GM18858 (cell line): ENCODE data around the gene NMNAT2.
"Not testable (repeated sequence)": the region's sequence is repeated elsewhere in the genome, so short reads cannot be mapped to it uniquely, and the experiment has no call there.

Experiments used
- ATAC-seq: cut with Tn5 transposase; IDR thresholded peaks from one replicate; pipeline ENCODE4 v1.9.1; 2021; ENCODE audit not compliant: unreplicated experiment

NMNAT2 gene

DNA sequence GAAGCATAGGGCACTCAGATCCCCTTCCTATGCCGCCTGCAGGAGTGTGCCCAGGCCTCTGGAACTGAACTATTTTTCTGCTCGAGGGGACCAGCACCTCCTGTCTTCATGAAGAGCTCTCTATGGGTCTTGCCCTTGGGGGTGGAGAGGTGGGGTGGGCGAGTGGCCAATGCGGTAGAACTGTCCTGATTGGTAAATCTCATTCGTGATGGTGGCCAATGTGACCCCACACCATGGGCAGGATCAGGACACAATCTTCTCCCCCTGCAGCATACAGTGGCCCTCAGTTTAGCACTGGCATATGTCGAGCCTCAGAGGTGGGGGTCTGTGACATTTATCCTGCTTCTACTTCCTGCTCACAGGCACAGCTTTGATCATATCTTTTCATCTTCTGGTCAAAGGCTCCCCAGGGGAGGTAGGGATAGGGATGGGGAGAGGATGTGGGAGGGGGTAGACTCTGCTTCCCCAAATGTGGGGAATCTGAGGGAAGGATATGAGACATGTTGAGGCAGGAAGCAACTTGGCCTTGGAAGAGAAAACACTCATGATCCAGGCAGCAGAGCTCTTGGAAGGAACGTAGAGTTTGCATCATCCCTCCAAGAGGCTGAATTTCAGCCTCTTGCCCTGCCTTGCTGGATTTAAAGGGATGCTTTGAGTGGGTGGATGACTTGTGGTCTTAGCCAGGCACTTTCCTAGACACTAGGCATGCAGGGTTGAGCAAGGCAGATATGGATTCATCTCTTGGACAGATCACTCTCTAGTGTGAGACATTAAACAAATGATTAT, 150.3 kb downstream of the NMNAT2 start:
- ATAC-seq = no peak

DNA sequence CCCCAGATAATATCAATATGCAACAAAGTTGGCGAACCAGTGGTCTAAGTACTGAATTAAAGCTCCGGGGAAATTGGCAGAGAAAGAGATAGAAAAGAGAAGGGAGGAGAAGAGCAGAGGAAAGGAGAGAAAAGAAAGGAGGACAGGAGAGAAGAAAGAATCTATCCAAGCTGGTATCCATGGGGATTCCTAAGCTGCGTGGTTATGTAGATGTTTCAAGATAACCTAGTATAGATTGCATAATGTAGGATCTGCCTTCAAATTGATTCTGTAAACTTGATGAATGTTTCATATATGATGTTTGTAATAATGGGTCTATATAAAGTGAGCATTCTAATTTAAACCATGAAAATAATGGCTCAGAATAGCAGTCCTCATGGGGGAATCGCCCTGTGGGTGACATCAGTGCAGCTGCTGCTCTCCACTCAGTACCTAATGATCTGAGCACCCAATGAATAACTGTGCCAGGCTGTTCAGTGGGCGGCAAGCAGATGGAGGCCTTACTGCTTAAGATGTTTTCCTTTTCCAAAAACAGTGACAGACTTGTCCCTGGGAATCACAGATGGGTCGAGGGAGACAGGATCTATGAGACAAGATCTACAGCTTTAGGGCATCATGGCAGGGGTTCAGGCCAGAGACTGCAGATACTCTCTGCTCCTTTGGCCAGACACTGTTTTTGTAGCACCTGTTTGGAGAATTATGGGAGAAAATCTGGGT, 154.1 kb downstream of the NMNAT2 start:
- ATAC-seq = no peak

DNA sequence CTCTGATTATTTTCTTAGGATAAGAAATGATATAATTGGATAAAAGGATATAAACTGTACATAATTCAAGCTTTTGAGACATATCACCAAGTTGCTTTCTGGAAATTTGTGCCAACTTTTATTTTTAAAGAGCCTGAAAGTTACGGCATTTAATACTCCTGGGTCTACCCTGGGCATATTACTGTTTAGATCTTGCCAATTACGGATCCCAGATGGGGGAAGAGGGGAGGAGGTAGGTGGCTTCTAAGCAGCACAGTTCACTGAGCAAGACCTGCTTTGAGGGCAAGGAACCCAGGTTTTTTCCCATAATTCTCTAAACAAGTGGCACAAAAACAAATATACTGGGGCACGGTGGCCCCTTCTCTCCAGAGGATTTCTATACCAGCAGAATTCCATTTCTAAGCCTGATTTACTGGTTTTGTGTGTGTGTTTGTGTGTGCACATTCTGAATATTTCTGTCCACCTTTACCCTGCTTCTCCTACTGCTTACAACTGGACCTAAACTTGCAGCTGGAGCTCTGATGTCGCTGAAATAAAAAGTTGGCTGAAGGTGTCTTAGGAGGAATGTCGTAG, 155.5 kb downstream of the NMNAT2 start:
- ATAC-seq = no peak

DNA sequence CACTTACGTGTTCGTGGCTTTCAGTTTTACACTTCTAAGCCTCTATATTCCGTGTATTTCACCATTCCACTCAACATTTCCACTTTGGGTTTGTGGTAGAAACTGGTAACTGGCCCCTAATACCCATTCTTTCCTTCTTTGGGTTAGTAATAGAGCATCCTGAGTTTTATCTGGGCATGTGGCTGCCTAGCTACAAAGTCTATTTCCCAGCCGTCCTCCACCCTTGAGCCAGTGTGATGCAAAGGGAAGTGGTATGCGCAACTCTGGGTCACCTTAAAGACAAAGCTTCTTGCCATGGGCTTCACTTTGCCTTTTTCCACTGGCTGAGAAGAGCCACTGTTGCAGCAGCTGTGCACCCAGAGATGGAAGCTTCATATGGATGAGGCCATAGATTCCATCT, 158.3 kb downstream of the NMNAT2 start:
- ATAC-seq = no peak

DNA sequence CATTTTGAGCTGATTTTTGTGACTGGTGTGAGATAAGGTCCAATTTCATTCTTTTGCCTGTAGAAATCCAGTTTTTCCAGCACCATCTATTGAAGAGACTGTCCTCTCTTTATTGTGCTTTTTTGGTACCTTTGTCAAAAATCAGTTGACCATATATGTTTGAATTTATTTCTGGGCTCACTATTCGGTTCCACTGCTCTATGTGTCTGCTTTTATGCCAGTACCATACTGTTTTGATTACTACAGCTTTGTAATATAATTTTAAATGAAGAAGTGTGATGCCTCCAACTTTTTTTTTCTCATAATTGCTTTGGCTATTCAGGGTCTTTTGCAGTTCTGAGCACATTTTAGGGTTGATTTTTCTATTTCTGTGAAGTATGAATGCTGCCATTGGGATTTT, 163.1 kb downstream of the NMNAT2 start:
- no peak for ATAC-seq

DNA sequence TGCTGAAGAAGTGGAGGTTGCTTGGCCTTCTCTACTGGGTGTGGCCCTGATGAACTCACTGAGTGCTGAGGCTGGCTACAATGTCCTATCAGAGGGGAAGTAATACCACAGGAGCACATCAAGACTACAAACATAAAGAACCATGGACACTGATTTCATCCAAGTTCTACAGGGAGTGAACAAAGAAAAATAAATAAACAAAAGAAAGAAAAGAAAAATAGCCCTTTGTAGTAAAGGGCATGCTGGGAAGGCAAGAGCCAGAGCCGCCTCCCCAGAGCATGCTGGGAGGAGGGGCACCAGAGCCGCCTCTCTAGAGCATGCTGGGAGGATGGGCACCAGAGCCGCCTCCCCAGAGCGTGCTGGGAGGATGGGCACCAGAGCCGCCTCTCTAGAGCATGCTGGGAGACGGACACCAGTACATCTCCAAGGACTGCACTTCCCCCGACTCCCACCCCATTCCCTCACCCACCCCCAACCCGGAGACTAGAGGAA, 166.2 kb downstream of the NMNAT2 start:
- no peak for ATAC-seq

DNA sequence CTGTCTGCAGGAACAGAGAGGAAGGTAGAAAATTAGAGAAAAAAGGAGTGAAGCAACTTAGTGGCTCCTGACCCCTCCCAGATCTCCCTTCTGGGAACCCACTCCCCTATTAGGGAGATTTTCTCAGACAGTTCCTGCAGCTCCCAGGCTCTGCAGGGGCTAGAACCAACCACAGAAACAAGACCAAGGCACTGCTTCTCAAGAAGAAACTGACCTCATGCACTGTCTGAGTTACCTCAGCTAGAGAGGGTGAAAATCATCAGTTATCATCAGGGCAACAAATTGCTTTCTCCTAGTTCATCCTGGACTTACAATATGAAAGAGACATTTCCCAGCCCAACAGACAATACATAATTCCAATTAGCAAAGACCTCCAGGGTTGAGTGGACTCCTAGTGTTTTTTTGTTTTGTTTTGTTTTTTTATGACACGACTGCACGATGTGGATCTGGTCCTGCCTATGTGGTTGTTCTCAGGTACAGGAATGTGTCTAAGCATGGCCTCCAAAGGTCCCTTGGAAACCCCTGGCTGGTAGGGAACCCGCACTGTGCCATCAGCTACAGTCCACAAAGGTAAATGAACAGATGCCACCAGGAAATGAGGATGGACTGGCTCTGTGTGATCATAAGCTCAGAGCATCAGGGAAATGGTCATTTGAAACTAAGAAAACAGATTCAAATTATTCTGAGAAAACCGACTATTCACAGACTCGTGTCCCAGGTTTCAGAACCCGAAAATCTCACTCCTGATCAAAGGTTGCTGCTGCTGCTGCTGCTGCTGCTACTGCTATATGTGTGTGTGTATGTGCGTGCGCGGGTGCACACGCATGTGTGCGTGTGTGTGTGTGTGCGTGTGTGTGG, 166.8 kb downstream of the NMNAT2 start:
- no peak for ATAC-seq

DNA sequence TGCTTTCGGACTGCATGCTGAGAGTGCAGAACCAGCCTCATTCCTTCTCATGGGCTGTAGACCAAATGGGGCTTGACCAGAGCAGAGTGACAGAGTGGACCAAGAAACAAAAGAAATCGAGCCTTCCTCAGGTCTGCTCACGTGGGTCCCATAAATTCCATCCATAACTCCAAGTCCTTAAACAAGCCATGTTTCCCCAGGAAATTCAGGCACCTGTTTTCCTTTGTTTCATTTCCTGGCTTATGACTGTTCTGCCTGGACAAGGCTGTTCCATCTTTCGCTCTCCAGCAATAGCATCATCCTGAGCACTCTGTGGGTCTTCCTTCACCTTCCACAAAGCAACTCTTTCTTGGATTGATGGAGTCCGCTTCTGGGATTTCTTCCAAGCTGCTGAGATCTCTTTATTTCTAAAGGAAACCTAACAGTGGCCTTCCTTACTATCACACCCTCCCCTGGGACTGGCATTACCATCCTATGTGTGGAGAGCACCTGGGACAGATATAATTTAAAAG, 168.2 kb downstream of the NMNAT2 start:
- no peak for ATAC-seq

DNA sequence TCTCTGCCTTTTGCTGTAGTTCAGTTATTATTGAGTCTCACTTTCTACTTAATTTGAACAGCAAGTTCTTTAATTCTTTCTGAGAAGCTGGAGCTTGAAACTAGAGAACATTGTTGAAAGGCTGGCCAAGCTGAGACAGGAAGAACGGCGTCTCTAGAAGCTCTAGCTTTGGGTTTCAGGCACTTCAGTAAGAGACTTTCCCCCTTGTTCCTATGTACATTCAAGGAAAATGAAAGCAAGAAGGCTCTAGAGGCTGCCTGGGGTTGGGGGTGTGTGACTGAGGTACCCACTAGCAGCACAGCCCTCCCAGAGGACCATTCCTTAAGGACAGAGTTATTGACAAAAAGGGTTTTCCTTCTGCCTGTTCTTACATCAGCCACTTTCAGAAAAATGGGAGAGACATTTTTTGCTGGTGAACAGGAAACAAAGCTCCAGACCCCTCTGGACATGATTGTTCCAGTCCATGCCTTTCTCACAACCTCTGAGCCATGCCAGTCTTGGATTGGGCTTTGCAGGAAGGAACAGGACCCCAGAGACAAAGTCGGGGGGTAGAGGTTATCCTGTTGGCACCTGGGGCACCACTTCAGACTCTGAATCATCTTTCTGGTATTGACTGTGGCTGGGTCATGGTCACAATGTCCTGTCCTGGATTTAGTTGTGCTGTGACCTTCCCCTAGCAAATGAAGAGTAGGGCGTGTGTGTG, 169.0 kb downstream of the NMNAT2 start:
- ATAC-seq = no peak

DNA sequence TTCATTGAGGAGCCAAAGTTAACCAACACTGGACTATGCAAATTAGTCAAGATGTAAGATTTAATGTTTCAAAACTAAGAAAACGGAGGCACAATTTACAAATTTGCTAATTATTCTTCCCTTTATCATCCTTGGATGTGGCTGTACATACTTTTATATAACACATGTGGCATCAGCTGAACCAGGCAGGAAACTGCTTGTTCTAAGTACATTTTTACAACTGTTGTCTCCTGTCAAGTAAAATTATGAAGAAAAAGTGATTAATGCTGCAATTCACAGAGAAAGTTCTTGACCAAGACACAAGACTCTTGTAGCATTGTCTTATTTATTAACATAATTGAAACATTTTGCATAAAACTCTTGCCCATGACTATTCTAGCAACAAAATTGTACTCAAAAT, 170.2 kb downstream of the NMNAT2 start:
- ATAC-seq = no peak

DNA sequence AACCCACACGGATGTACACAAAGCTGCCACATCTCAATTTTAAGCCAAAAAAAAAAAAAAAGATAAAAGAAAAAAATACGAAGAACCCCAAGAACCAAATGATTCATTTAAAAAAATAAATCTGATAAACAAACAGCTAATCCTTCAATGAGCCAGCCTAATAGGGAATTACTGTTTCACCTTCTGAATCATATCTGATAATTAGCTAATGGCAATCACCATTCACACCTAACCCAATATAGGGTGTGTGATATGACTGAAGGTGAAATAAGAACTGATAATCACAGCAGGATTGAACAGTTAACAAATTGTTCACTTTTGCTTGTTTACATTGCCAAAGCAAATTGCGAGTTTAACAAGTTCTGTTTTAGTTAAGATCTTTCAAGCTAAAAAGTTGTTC, 170.7 kb downstream of the NMNAT2 start:
- no peak for ATAC-seq

DNA sequence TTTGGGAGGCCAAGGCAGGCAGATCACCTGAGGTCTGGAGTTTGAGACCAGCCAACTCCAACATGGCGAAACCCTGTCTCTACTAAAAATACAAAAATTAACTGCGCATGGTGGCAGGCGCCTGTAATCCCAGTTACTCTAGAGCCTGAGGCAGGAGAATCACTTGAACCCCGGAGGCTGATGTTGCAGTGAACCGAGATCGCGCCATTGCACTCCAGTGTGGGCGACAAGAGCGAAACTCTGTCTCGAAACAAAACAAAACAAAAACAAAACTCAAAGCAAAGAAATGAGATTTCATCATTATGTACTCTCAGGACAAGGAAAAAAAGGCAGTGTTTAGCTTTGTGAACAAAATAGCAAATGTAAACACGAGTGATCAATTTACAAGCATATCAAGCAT, 171.1 kb downstream of the NMNAT2 start:
- ATAC-seq = no peak

DNA sequence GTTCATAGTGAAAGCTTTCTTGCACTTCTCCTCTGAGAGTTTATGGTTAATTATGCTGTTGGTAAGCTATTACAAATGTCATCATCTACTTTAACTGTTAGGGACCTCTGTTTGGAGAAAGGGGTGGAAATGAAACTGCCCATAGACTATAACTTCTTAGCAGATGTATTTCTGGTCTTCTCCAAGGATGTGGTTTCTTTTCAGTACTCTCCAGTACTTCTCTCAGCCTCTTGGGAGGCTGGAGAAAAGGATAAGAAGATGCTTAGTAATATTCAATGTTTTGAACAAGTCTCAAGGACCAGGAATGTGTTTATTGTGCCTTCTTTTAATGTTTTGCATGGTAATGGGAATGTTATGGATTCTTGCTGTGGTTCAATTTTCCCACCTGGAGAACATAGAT, 171.7 kb downstream of the NMNAT2 start:
- no peak for ATAC-seq

DNA sequence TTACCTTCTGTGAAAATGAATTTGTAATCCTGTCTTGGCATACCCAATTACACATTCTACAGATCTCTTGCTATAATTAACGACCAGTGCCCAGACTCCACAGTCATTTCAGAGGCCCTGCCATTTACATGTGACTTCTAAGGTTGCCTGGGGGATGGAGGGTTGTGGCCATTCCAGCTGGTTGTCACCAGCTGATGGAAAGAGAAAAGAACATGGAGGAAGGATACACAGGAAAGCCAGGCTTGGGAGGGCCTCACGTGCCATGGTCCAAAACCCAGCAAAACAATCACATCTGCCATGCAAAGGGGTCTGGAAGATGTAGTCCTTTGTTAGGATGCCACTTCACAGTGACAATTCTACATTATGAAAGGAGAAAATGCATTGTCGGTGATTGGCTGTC, 172.8 kb downstream of the NMNAT2 start:
- no peak for ATAC-seq

DNA sequence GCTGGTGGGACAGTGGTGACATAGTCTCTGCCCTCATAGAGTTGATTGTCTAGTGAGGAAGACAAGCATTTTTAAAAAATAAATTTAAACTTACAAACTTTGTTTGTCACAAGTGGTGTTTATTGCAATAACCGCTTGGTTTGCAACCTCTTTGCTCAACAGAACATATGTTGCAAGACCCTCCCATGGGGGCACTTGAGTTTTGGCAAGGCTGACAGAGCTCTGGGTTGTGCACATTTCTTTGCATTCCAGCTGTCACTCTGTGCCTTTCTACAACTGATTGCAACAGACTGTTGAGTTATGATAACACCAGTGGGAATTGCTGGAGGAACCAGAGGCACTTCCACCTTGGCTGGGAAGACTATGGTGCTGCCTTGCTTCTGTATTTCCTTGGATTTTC, 173.7 kb downstream of the NMNAT2 start:
- ATAC-seq = no peak

DNA sequence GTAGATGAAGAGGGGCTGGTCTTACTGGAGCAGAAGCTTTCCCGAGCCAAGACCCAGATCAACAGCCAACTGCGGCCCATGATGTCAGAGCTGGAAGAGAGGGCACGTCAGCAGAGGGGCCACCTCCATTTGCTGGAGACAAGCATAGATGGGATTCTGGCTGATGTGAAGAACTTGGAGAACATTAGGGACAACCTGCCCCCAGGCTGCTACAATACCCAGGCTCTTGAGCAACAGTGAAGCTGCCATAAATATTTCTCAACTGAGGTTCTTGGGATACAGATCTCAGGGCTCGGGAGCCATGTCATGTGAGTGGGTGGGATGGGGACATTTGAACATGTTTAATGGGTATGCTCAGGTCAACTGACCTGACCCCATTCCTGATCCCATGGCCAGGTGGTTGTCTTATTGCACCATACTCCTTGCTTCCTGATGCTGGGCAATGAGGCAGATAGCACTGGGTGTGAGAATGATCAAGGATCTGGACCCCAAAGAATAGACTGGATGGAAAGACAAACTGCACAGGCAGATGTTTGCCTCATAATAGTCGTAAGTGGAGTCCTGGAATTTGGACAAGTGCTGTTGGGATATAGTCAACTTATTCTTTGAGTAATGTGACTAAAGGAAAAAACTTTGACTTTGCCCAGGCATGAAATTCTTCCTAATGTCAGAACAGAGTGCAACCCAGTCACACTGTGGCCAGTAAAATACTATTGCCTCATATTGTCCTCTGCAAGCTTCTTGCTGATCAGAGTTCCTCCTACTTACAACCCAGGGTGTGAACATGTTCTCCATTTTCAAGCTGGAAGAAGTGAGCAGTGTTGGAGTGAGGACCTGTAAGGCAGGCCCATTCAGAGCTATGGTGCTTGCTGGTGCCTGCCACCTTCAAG, 174.8 kb downstream of the NMNAT2 start:
- ATAC-seq = no peak

DNA sequence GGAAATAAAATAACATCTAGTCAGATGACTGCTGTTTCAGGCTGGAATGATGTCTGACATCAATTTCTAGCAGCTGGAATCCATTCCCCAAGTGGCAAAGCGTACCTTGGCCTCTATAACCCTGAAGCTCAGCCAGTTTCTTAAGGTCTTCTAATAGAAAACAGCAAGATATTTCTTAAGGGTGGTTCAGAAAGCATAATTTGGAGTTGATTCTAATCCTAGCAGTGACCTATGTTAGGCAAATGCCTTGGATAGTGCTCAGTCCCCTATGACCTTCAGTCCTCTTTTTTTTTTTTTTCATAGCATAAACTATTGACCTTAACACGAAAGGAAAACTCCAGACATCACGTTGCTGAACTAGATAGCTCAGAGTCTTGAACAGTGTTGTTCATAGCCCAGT, 175.6 kb downstream of the NMNAT2 start:
- no peak for ATAC-seq

DNA sequence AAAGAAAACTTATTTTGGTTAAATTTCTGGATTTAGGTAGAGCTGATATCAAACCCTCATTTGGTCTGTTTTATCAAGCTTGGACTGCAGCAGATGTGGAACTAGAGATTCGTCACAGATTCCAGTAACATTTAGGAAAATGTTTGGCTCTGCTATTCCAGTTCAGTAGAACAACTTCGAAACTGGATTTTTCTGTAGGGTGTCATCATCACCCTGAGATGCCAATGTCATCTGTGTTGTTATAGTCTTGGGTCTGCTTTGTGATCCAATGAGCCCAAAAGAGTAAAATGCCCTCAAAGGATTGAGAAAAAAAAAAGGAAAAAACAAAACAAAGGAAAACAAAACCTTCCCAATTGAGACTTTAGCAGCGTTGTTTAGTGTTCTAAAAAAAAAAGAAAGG, 176.7 kb downstream of the NMNAT2 start:
- ATAC-seq = no peak

DNA sequence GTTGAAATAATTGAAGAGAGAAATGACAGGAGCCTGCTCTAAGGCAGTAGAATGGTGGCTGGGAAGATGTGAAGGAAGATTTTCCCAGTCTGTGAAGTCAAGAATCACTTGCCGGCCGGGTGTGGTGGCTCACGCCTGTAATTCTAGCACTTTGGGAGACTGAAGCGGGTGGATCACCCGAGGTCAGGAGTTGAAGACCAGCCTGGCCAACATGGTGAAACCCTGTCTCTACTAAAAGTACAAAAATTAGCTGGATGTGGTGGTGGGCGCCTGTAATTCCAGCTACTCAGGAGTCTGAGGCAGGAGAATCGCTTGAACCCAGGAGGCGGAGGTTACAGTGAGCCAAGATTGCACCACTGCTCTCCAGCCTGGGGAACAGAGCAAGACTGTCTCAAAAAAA, 177.3 kb downstream of the NMNAT2 start:
- ATAC-seq = not testable (repeated sequence)

DNA sequence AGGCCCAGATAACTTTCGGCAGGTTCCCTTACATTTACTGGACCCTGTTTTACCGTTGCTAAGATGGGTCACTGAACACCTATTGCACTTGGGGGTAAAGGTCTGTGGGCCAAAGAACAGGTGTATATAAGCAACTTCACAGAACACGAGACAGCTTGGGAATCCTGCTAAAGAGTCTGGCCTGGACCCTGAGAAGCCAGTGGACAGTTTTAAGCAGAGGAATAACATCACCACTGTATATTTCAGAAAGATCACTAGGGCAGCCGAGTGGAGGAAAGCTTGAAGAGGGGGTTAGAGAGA, 177.7 kb downstream of the NMNAT2 start:
- ATAC-seq = no peak
